SK-N-SH treated with all-trans-retinoic acid at 6 μM for 48 hours (cell line): ENCODE measurements around the gene APOL4.

Source experiments
- ATAC-seq: fragments of 200-7000 bp; cut with Tn5 transposase; 3 replicates; pipeline ENCODE4 v1.9.1; 2020; ENCODE audit warnings: mild to moderate bottlenecking, moderate library complexity
- ARNTL ChIP-seq: fragments of 450-650 bp; formaldehyde crosslinking; IDR thresholded peaks from 2 replicates; pipeline ENCODE4 v1.5.0; 2020; ENCODE audit warnings: low read depth, mild to moderate bottlenecking, moderate library complexity, borderline replicate concordance
- BACH2 ChIP-seq: fragments of 250-450 bp; sonication (Bioruptor Pico); IDR thresholded peaks from 2 replicates; pipeline ENCODE4 v1.9.0; 2021; ENCODE audit warnings: mild to moderate bottlenecking, borderline replicate concordance
- CSDC2 ChIP-seq: fragments of 250-450 bp; sonication (Bioruptor Pico); IDR thresholded peaks from 2 replicates; pipeline ENCODE4 v1.5.0; 2020; ENCODE audit warnings: mild to moderate bottlenecking, moderate library complexity
- ESRRG ChIP-seq: fragments of 250-450 bp; sonication (Bioruptor Pico); IDR thresholded peaks from 2 replicates; pipeline ENCODE4 v1.6.1; 2021; ENCODE audit warnings: mild to moderate bottlenecking
- GLIS3 ChIP-seq: fragments of 250-450 bp; sonication (Bioruptor Pico); IDR thresholded peaks from 2 replicates; pipeline ENCODE4 v1.5.0; 2020; ENCODE audit warnings: mild to moderate bottlenecking, moderate library complexity
- ISL1 ChIP-seq: fragments of 250-450 bp; sonication (Bioruptor Pico); IDR thresholded peaks from 2 replicates; pipeline ENCODE4 v2.1.2; 2022; ENCODE audit warnings: mild to moderate bottlenecking, moderate library complexity
- OSR1 ChIP-seq: fragments of 250-450 bp; sonication (Bioruptor Pico); IDR thresholded peaks from 2 replicates; pipeline ENCODE4 v1.8.0; 2022; ENCODE audit warnings: moderate library complexity, mild to moderate bottlenecking, inconsistent platforms
- POU6F1 ChIP-seq: fragments of 250-450 bp; sonication (Bioruptor Pico); IDR thresholded peaks from 2 replicates; pipeline ENCODE4 v1.8.0; 2021; ENCODE audit warnings: low read depth, mild to moderate bottlenecking, moderate library complexity, borderline replicate concordance
- PPARA ChIP-seq: fragments of 250-450 bp; sonication (Bioruptor Pico); IDR thresholded peaks from 2 replicates; pipeline ENCODE4 v1.5.0; 2020; ENCODE audit warnings: mild to moderate bottlenecking, borderline replicate concordance
- RARB ChIP-seq: fragments of 250-450 bp; sonication (Bioruptor Pico); IDR thresholded peaks from 2 replicates; pipeline ENCODE4 v1.8.0; 2021; ENCODE audit warnings: mild to moderate bottlenecking, moderate library complexity
- SNAI2 ChIP-seq: fragments of 250-450 bp; sonication (Bioruptor Pico); IDR thresholded peaks from 2 replicates; pipeline ENCODE4 v1.5.0; 2020; ENCODE audit warnings: mild to moderate bottlenecking, moderate library complexity
- TCF4 ChIP-seq: fragments of 250-450 bp; sonication (Bioruptor Pico); IDR thresholded peaks from 2 replicates; pipeline ENCODE4 v1.8.0; 2021; ENCODE audit warnings: mild to moderate bottlenecking, moderate library complexity, borderline replicate concordance
- TOX ChIP-seq: fragments of 250-450 bp; sonication (Bioruptor Pico); IDR thresholded peaks from 2 replicates; pipeline ENCODE4 v1.8.0; 2021; ENCODE audit warnings: mild to moderate bottlenecking, moderate library complexity, borderline replicate concordance
- ZC3H10 ChIP-seq: fragments of 250-450 bp; sonication (Bioruptor Pico); IDR thresholded peaks from 2 replicates; pipeline ENCODE4 v1.5.1; 2021; ENCODE audit warnings: mild to moderate bottlenecking, moderate library complexity
- ZFP3 ChIP-seq: fragments of 250-450 bp; sonication (Bioruptor Pico); IDR thresholded peaks from 2 replicates; pipeline ENCODE4 v1.5.0; 2020; ENCODE audit warnings: mild to moderate bottlenecking, moderate library complexity
- ZFP30 ChIP-seq: fragments of 450-650 bp; formaldehyde crosslinking; IDR thresholded peaks from 2 replicates; pipeline ENCODE4 v1.5.0; 2022; ENCODE audit warnings: mild to moderate bottlenecking, moderate library complexity
- ZNF565 ChIP-seq: fragments of 450-650 bp; formaldehyde crosslinking; conservative IDR thresholded peaks from 2 replicates; pipeline ENCODE4 v1.5.0; 2020; ENCODE audit warnings: low read depth, mild to moderate bottlenecking, moderate library complexity
- ZNF70 ChIP-seq: fragments of 450-650 bp; formaldehyde crosslinking; IDR thresholded peaks from 2 replicates; pipeline ENCODE4 v1.5.0; 2020; ENCODE audit warnings: mild to moderate bottlenecking, moderate library complexity
- ZNF8 ChIP-seq: fragments of 450-650 bp; formaldehyde crosslinking; IDR thresholded peaks from 2 replicates; pipeline ENCODE4 v1.5.0; 2020; ENCODE audit warnings: mild to moderate bottlenecking, moderate library complexity
- TF ChIP-seq, protein P1 (sequence below): fragments of 250-450 bp; sonication (Bioruptor Pico); IDR thresholded peaks from 2 replicates; pipeline ENCODE4 v1.5.0; 2020; ENCODE audit warnings: mild to moderate bottlenecking, moderate library complexity
- TF ChIP-seq, protein P2 (sequence below): fragments of 250-450 bp; sonication (Bioruptor Pico); IDR thresholded peaks from 2 replicates; pipeline ENCODE4 v1.5.1; 2021; ENCODE audit warnings: mild to moderate bottlenecking, moderate library complexity
- TF ChIP-seq, protein P3 (sequence below): fragments of 250-450 bp; sonication (Bioruptor Pico); IDR thresholded peaks from 2 replicates; pipeline ENCODE4 v1.8.0; 2020; ENCODE audit warnings: mild to moderate bottlenecking, moderate library complexity, borderline replicate concordance

APOL4 gene

GRCh38 chr22:36244522-36245391 is 43.1 kb upstream of the APOL4 start:
- ATAC-seq: 0 out of 3 replicates have a peak, but pooled peaks have one; percentile 22
- TF ChIP-seq ZFP3 (CRISPR knock-in tag): no peak
- no peak for TF ChIP-seq ZNF8 (CRISPR knock-in tag)
- TF ChIP-seq, protein P1, sequence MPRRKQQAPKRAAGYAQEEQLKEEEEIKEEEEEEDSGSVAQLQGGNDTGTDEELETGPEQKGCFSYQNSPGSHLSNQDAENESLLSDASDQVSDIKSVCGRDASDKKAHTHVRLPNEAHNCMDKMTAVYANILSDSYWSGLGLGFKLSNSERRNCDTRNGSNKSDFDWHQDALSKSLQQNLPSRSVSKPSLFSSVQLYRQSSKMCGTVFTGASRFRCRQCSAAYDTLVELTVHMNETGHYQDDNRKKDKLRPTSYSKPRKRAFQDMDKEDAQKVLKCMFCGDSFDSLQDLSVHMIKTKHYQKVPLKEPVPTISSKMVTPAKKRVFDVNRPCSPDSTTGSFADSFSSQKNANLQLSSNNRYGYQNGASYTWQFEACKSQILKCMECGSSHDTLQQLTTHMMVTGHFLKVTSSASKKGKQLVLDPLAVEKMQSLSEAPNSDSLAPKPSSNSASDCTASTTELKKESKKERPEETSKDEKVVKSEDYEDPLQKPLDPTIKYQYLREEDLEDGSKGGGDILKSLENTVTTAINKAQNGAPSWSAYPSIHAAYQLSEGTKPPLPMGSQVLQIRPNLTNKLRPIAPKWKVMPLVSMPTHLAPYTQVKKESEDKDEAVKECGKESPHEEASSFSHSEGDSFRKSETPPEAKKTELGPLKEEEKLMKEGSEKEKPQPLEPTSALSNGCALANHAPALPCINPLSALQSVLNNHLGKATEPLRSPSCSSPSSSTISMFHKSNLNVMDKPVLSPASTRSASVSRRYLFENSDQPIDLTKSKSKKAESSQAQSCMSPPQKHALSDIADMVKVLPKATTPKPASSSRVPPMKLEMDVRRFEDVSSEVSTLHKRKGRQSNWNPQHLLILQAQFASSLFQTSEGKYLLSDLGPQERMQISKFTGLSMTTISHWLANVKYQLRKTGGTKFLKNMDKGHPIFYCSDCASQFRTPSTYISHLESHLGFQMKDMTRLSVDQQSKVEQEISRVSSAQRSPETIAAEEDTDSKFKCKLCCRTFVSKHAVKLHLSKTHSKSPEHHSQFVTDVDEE (CRISPR knock-in tag): no peak
- no peak for TF ChIP-seq TOX (CRISPR knock-in tag)
- TF ChIP-seq CSDC2 (CRISPR knock-in tag): no peak
- TF ChIP-seq ISL1 (CRISPR knock-in tag): no peak
- TF ChIP-seq GLIS3 (CRISPR knock-in tag): no peak
- TF ChIP-seq ZNF70 (CRISPR knock-in tag): no peak
- no peak for TF ChIP-seq OSR1 (CRISPR knock-in tag)
- TF ChIP-seq ESRRG: no peak
- no peak for TF ChIP-seq ZNF565 (CRISPR knock-in tag)
- no peak for TF ChIP-seq PPARA (CRISPR knock-in tag)
- no peak for TF ChIP-seq ARNTL (CRISPR knock-in tag)
- no peak for TF ChIP-seq SNAI2 (CRISPR knock-in tag)
- no peak for TF ChIP-seq ZC3H10 (CRISPR knock-in tag)
- TF ChIP-seq BACH2 (CRISPR knock-in tag): no peak
- TF ChIP-seq, all 23 proteins: peak for 0

DNA sequence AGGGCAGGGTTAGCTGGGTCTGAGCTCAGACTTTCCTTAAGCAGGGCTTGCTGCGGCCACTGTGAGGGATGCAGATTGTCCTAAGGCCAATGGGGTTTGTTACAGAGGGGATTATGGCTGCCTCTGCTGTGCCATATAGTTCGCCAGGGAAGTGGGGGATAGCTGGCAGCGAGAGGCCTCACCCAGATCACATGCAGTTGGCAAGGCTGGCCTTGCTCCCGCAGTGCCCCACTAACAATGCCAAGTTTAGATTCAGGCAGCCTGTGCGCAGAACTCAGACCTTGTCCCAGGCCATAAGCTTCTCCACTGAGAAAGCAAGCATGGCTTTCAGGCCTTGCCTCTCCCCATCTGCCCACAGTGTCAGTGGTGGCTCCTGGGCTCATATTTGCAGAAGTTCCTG is 42.4 kb upstream of the APOL4 start:
- TF ChIP-seq ZNF565 (CRISPR knock-in tag) (no peak), SNAI2 (CRISPR knock-in tag) (no peak), BACH2 (CRISPR knock-in tag) (no peak), TCF4 (no peak), ZNF70 (CRISPR knock-in tag) (no peak), OSR1 (CRISPR knock-in tag) (no peak), ZC3H10 (CRISPR knock-in tag) (no peak), GLIS3 (CRISPR knock-in tag) (no peak), ZNF8 (CRISPR knock-in tag) (no peak), ISL1 (CRISPR knock-in tag) (no peak), TOX (CRISPR knock-in tag) (no peak), POU6F1 (CRISPR knock-in tag) (no peak), ZFP30 (CRISPR knock-in tag) (no peak), RARB (CRISPR knock-in tag) (no peak), ESRRG (no peak), ARNTL (CRISPR knock-in tag) (no peak)
- TF ChIP-seq, protein P2, sequence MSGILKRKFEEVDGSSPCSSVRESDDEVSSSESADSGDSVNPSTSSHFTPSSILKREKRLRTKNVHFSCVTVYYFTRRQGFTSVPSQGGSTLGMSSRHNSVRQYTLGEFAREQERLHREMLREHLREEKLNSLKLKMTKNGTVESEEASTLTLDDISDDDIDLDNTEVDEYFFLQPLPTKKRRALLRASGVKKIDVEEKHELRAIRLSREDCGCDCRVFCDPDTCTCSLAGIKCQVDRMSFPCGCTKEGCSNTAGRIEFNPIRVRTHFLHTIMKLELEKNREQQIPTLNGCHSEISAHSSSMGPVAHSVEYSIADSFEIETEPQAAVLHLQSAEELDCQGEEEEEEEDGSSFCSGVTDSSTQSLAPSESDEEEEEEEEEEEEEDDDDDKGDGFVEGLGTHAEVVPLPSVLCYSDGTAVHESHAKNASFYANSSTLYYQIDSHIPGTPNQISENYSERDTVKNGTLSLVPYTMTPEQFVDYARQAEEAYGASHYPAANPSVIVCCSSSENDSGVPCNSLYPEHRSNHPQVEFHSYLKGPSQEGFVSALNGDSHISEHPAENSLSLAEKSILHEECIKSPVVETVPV (CRISPR knock-in tag): no peak
- TF ChIP-seq, protein P1 (CRISPR knock-in tag): no peak
- TF ChIP-seq, protein P3, sequence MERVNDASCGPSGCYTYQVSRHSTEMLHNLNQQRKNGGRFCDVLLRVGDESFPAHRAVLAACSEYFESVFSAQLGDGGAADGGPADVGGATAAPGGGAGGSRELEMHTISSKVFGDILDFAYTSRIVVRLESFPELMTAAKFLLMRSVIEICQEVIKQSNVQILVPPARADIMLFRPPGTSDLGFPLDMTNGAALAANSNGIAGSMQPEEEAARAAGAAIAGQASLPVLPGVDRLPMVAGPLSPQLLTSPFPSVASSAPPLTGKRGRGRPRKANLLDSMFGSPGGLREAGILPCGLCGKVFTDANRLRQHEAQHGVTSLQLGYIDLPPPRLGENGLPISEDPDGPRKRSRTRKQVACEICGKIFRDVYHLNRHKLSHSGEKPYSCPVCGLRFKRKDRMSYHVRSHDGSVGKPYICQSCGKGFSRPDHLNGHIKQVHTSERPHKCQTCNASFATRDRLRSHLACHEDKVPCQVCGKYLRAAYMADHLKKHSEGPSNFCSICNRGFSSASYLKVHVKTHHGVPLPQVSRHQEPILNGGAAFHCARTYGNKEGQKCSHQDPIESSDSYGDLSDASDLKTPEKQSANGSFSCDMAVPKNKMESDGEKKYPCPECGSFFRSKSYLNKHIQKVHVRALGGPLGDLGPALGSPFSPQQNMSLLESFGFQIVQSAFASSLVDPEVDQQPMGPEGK: no peak
- ATAC-seq: no peak
